Choroid plexus epithelial cell (primary cell): ENCODE measurements around the gene SYT13.

Source experiments
- DNase-seq: peaks from one replicate; pipeline ENCODE4 v3.0.0-alpha.2; 2010; ENCODE audit warnings: low read depth
- H3K4me3 ChIP-seq: 2 replicates; pipeline ENCODE4 v1.5.1; 2011; ENCODE audit warnings: low read depth, mild to moderate bottlenecking, control low read depth, low read length, moderate library complexity
- CTCF ChIP-seq: conservative IDR thresholded peaks from 2 replicates; pipeline ENCODE4 v1.5.1; 2011; ENCODE audit warnings: low read depth, mild to moderate bottlenecking, control low read depth, inconsistent platforms, low read length, moderate library complexity

Gene SYT13

DNA sequence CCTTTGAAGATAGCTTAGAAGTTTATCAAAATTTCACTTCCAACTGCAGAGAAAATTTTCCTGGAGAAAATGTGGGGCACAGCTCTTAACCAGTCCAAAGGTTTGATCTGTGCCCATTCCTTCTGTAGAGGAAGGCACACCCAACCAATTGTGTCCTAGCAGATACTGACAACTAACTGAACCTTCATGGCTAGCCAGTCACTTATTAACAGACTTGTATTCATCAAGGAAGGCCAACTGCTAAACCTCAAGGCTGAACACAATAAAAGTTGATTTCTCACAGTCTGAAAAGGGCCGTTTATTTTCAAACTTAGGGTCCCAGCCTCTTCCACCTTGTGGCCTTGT lies 19.5 kb downstream of the SYT13 start:
- TF ChIP-seq CTCF: no peak
- no peak overlapping the region for H3K4me3 ChIP-seq
- no peak for DNase-seq

GRCh38 chr11:45265969-45266675 lies 20.0 kb downstream of the SYT13 start:
- no peak for DNase-seq
- H3K4me3 ChIP-seq: no peak overlapping the region
- no peak for TF ChIP-seq CTCF

DNA sequence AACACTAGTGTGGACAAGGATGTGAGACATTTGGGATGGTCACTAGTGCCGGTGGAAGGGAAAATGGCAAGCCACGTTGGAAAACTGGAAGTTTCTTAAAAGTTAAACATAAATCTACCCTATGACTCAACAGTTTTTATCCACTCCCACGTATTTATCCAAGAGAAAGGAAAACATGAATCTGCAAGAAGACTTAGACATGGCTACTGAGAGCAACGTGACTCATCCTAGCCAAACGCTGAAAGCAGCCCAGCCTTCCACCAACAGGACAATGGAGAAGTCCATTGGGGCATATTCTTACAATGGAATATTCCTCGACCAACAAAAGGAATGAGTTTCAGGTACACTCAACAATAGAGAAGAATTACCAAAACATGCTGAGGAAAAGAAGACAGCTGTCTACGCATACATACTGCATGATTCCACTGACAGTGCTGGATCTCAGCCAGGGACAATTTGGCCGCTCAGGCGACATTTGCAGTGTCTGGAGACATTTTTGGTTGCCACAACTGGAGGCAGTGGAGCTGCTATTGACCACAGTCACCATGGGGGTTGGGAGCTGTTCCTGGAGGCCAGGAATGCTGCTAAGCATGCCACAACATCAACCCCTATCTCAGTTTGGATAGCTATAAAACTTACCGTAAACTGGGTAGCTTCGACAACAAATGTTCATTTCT lies 21.2 kb downstream of the SYT13 start:
- no peak for TF ChIP-seq CTCF
- DNase-seq: peak; percentile 67
- H3K4me3 ChIP-seq: no peak overlapping the region

DNA sequence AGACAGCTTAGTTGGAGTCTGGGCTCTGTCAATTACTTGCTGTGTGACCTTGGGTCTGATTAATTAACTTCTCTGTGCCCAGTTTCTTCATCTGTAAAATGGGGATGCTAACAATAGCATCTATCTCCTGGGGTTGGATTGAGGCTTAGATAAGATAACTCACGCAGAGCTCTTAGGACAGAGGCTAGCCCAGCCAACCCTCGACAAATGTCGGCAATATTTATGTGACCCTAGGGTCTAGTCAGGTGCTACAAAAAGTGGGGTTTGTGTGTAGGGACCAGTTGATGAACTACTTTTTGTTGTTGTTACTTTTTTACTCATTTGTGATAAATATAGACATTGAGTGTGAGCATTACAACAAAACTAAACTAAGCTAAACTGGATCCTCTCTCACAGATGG lies 22.4 kb downstream of the SYT13 start:
- no peak overlapping the region for H3K4me3 ChIP-seq
- no peak for TF ChIP-seq CTCF
- DNase-seq: no peak

DNA sequence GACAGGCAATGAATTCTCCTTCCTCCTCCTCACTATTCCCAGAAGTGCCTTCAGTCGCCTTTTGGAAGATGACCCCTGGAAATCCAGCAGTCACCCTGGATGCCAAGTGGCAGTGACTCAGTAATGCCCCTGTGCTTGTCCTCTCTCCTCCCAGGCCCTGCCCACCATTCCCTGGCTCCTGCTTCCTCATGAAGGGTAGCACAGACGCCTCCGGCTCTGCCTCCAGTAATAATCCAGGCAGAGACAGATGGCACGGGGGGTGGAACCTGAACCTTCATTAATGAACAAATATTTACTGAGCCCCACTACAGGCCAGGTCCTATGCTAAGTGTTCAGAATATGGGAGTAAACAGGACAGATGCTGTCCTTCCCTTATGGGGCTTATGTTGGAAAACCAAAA lies 23.2 kb downstream of the SYT13 start:
- no peak for TF ChIP-seq CTCF
- no peak overlapping the region for H3K4me3 ChIP-seq

DNA sequence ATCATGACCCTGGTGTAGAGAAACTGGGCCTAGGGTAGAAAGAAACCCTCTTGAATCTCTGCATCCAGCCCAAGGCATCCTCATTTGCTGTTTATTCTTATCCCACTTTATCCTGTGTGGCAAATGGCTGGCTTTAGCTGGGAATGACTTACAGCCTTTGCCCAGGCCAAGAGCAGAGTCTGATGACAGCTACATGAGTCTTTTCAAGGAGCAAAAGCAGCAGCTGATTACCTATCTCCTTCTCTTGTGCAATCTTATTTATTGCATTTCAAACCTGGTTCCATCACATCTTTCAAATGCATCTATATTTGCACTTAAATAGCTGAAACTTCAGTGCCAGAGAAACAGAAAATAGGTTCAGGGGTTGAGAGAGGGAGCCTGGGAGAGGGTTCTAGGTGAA lies 26.1 kb downstream of the SYT13 start:
- no peak for TF ChIP-seq CTCF
- no peak overlapping the region for H3K4me3 ChIP-seq
- DNase-seq: no peak

More for the DNA sequence above, 23.2 kb downstream of the SYT13 start:
- no peak for DNase-seq

DNA sequence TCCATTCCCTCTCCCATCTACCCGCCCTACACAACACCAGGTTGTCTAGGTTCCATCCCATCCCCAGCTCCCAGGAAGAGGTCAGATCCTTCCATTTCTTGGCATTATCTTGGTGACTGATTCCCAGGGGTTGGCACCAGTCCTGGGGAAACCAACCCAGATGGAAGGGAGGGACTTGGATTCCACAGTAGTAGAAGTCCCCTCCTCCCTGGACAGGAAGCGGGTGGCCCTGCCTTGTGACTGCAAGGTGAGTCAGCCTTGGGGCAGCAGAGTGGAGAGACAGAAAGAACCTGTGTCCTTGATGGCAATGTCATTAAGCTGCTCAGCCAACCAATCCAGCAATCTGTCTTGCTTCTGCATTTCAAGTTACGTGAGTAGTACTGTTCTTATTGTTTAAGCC lies 26.5 kb downstream of the SYT13 start:
- TF ChIP-seq CTCF: no peak
- no peak for DNase-seq
- H3K4me3 ChIP-seq: no peak overlapping the region
